Measurements from ENCODE around the gene POLR2B.

DNA sequence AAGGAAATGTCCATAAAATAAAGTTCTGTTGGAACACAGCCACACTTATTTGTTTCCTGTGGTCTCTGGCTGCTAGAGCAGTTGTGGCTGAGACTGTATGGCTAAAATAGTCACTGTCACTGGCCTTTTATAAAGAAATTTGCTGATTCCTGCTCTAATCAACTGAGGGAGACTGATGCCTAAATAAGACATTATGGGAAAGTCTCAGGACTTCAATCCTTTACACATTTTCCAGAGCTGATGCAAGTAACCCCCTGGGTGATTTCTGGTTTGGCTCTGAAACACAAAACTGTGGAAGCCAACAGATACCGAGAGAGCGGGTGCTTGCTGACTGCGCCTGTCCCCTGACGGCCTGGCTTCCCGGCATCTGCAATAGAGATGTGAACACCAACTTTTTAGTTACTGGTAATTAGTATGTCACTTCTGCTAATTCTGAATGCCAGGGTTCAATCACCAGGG, 64.0 kb downstream of the POLR2B start:
- TF ChIP-seq, protein P1, sequence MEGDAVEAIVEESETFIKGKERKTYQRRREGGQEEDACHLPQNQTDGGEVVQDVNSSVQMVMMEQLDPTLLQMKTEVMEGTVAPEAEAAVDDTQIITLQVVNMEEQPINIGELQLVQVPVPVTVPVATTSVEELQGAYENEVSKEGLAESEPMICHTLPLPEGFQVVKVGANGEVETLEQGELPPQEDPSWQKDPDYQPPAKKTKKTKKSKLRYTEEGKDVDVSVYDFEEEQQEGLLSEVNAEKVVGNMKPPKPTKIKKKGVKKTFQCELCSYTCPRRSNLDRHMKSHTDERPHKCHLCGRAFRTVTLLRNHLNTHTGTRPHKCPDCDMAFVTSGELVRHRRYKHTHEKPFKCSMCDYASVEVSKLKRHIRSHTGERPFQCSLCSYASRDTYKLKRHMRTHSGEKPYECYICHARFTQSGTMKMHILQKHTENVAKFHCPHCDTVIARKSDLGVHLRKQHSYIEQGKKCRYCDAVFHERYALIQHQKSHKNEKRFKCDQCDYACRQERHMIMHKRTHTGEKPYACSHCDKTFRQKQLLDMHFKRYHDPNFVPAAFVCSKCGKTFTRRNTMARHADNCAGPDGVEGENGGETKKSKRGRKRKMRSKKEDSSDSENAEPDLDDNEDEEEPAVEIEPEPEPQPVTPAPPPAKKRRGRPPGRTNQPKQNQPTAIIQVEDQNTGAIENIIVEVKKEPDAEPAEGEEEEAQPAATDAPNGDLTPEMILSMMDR (conservative IDR thresholded peaks at IDR 0.05 in 1 of 2, IDR thresholded peaks at IDR 0.05 in 1 of 2; ENCODE audit: extremely low read depth in 1 of 2, insufficient read depth in 1 of 2, low read depth in 1 of 2, low read length in 2 of 2) = no peak
- no peak for TF ChIP-seq EZH2 (IDR thresholded peaks at IDR 0.05; ENCODE audit: borderline replicate concordance, low read length)
